HG03095 (cell line): ENCODE measurements around the gene TNFRSF21.
"Not testable (repeated sequence)": the region's sequence is repeated elsewhere in the genome, so short reads cannot be mapped to it uniquely, and the experiment has no call there.

Source experiments
- ATAC-seq: cut with Tn5 transposase; IDR thresholded peaks from one replicate; pipeline ENCODE4 v1.9.1; 2021; ENCODE audit warnings: moderate library complexity; ENCODE audit not compliant: unreplicated experiment

TNFRSF21 gene

GRCh38 chr6:47309291-47310130 lies at the start of gene TNFRSF21:
Gene TNFRSF21, minus strand, starts transcription at chr6:47309905. Its CDS starts 394 bp downstream, at chr6:47309511.
- peak; percentile 99 for ATAC-seq

DNA sequence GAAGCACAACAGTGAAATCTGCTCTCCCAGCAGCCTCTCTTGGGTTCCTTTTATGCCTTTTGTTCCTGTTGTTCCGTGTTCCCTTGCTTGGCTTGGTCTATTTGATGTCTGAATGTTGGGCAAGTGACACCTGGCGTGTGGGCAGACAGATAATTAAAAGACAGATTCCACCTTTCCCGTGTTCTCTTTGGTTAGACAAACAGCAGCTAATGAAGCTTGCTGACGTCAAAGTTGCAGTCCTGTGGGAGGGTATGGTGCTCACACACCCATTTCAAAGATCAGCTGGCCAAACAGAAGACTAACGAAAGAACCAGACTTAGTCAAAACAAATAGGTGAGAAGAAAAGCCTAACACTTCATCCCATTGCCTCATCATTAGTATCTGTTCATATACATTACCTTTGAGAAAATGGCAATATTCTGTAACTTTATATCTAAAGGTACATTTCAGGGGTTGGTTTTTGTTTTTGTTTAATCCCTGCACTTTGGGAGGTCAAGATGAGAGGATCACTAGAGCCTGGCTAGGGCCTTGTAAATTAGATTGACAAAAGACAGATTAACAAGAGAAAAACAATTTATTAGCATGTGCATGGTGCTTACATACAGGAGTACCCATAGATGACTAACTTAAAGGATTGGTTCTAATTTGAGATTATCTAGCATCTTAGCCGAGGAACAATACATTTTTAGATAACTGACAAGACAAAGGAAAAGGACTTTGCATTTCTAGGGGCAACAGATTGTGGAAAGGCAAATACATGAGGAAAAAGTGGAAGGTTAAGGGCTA lies 48.9 kb upstream of the TNFRSF21 start:
- ATAC-seq, result no peak

- ATAC-seq, result peak; percentile 50
Observed at GRCh38 chr6:47357827-47358226, 48.1 kb upstream of the TNFRSF21 start.

DNA sequence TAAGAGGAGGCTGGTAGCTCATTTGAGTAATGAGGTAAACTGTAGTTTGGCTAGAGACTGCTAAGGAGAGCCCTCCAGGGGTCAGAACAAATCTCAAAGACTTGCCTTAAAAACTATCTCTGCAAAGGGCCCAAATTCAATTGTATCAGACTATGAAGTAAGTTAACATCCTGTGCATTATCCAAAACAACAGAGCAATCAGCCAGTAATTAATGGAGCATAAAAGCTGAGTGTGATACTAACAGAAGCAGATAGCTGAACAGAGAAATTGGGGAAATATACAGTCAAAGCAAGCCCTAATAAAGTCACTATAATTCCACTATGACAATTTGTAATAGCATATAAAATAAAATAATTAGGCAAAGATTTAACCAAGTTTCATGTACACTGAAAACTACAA lies 45.8 kb upstream of the TNFRSF21 start:
- no peak for ATAC-seq

DNA sequence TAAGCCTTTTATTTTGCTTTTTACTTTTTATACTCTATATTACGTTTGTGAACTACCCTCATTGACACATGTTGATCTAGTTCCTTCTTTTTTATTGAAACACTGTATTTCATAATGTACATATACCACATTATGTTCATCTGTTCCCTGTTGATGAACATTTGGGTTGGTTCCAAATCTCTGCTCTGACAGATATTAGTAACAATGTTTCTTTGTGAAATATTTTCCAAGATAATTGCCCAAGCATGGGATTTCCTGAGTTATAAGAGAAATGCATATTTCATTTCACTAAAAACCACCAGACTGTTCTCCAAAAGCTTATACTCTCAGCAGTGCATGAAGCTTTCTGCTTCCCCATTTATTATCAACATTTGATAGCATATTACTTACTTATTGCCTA lies 44.2 kb upstream of the TNFRSF21 start:
- no peak for ATAC-seq

GRCh38 chr6:47352966-47353365 lies 43.3 kb upstream of the TNFRSF21 start:
- no peak for ATAC-seq

GRCh38 chr6:47352194-47352920 lies 42.7 kb upstream of the TNFRSF21 start:
- no peak for ATAC-seq

GRCh38 chr6:47351621-47352020 lies 41.9 kb upstream of the TNFRSF21 start:
- ATAC-seq, result no peak

GRCh38 chr6:47349931-47350330 lies 40.2 kb upstream of the TNFRSF21 start:
- no peak for ATAC-seq

- ATAC-seq, result no peak
Observed at GRCh38 chr6:47348316-47348863, 38.7 kb upstream of the TNFRSF21 start.

- ATAC-seq, result no peak
Observed at GRCh38 chr6:47345761-47346160, 36.1 kb upstream of the TNFRSF21 start.

- ATAC-seq, result no peak
Observed at GRCh38 chr6:47344022-47344421, 34.3 kb upstream of the TNFRSF21 start.

DNA sequence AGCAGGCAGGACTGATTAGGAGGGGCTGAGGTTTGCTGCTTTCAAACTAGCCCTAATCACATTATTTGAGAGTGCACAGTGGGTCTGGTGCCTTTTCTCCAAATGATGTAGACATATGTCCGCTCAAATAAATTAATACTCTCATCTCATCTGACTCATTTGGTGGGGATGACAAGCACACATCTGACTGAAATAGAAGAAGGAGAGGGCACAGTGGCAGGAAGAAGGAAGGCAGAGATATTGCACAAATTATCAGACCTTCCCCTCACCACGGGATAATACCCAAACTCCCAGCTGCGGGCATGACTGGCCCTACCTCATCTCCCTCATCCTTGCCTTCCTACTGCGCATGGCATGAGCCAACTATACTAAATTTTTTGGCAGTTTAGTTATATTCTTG lies 33.9 kb upstream of the TNFRSF21 start:
- ATAC-seq, result no peak

- ATAC-seq, result no peak
Observed at GRCh38 chr6:47342824-47343223, 33.1 kb upstream of the TNFRSF21 start.

- ATAC-seq, result no peak
Observed at GRCh38 chr6:47337519-47337918, 27.8 kb upstream of the TNFRSF21 start.

GRCh38 chr6:47336334-47336733 lies 26.6 kb upstream of the TNFRSF21 start:
- ATAC-seq, result no peak

GRCh38 chr6:47335466-47335865 lies 25.8 kb upstream of the TNFRSF21 start:
- ATAC-seq, result peak; percentile 89

DNA sequence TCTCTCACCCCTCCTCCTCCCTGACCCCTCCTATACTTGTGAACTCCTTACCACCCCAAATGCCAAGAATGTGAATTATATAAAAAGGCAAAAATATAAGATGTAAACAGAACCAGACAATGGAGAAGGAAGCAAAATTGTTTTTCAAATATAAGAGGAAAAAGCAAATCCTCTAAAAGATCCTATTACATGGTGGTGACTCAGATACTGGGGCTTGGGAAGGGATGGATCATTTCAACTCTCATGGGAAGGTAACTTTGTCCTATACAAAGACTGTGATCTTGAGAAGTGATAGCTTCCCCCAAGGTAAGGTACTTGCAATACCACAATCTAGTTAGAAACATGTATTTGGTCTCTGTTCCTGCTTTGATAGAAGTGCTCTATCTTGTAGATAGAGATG lies 24.6 kb upstream of the TNFRSF21 start:
- ATAC-seq, result no peak

- ATAC-seq, result not testable (repeated sequence)
Observed at GRCh38 chr6:47328606-47329005, 18.9 kb upstream of the TNFRSF21 start.

DNA sequence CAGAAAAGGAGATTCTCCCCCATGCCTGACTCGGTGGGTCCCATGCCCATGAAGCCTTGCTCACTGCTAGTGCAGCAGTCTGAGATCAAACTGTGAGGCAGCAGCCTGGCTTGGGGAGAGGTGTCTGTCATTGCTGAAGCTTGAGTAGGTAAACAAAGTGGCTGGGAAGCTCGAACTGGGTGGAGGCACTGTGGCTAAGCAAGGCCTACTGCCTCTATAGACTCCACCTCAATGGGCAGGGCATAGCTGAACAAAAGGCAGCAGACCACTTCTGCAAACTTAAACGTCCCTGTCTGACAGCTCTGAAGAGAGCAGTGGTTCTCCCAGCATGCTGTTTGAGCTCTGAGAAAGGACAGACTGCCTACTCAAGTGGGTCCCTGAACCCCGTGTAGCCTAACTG lies 18.4 kb upstream of the TNFRSF21 start:
- not testable (repeated sequence) for ATAC-seq

DNA sequence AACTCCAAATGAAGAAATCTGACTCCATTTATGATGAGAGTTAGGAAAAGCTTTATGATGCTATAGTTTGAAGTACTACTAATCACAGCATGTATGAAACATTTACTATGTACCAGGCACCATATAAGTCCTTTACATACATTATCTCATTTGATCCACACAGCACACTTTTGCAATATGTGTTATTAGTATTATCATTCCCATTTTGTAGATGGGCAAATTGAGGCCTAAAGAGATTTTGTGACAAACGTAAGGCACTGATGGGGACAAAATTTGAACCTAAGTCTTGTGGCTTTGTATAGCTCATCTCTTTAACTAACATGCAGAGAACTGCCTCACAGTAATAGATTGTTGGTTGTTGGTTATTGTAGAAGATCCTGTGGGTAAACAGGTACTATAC lies 14.2 kb upstream of the TNFRSF21 start:
- no peak for ATAC-seq
